SU-DHL-6 (cell line): ENCODE measurements around the gene IRX5.

Experiments
- CTCF ChIP-seq: fragments of 200-600 bp; sonication (generic); IDR thresholded peaks from one replicate; pipeline ENCODE4 v1.5.1; 2017; ENCODE audit warnings: antibody characterized with exemption, mild to moderate bottlenecking, low read length, moderate library complexity; ENCODE audit not compliant: insufficient read depth, poor library complexity, severe bottlenecking
- EZH2phosphoT487 ChIP-seq: fragments of 200-600 bp; sonication (generic), shearing (Covaris generic); conservative IDR thresholded peaks from 2 replicates; pipeline ENCODE4 v1.6.1; 2018; ENCODE audit warnings: mild to moderate bottlenecking, antibody characterized with exemption, low read length, moderate library complexity, mixed read lengths

GRCh38 chr16:54882556-54882955 is 48.1 kb upstream of the IRX5 start:
- TF ChIP-seq EZH2phosphoT487 (no peak), CTCF (no peak)
